T-helper 9 cell (primary cell): ENCODE measurements around the gene CNTNAP5.

Experiments used
- DNase-seq: peaks from one replicate; pipeline ENCODE4 v3.0.0-alpha.2; 2020

Gene CNTNAP5

GRCh38 chr2:124269348-124269747, 244.3 kb downstream of the CNTNAP5 start:
- no peak for DNase-seq

- no peak for DNase-seq
Observed at GRCh38 chr2:124272261-124272841, 247.3 kb downstream of the CNTNAP5 start.

GRCh38 chr2:124281541-124281940, 256.5 kb downstream of the CNTNAP5 start:
- no peak for DNase-seq

GRCh38 chr2:124283096-124283495, 258.0 kb downstream of the CNTNAP5 start:
- DNase-seq: no peak

GRCh38 chr2:124286089-124286783, 261.1 kb downstream of the CNTNAP5 start:
- DNase-seq: no peak

GRCh38 chr2:124289060-124289459, 264.0 kb downstream of the CNTNAP5 start:
- DNase-seq: no peak

- no peak for DNase-seq
Observed at GRCh38 chr2:124289615-124290014, 264.5 kb downstream of the CNTNAP5 start.

- no peak for DNase-seq
Observed at GRCh38 chr2:124296470-124296869, 271.4 kb downstream of the CNTNAP5 start.

GRCh38 chr2:124301915-124302314, 276.8 kb downstream of the CNTNAP5 start:
- no peak for DNase-seq

GRCh38 chr2:124308319-124309062, 283.4 kb downstream of the CNTNAP5 start:
- DNase-seq: no peak

- DNase-seq: no peak
Observed at GRCh38 chr2:124309563-124310138, 284.6 kb downstream of the CNTNAP5 start.

- no peak for DNase-seq
Observed at GRCh38 chr2:124310671-124311070, 285.6 kb downstream of the CNTNAP5 start.

- no peak for DNase-seq
Observed at GRCh38 chr2:124314084-124314483, 289.0 kb downstream of the CNTNAP5 start.

GRCh38 chr2:124315221-124315880, 290.3 kb downstream of the CNTNAP5 start:
- DNase-seq: no peak

- DNase-seq: no peak
Observed at GRCh38 chr2:124316133-124316532, 291.0 kb downstream of the CNTNAP5 start.

GRCh38 chr2:124316881-124317605, 292.0 kb downstream of the CNTNAP5 start:
- DNase-seq: no peak

- DNase-seq: no peak
Observed at GRCh38 chr2:124317628-124318027, 292.5 kb downstream of the CNTNAP5 start.

GRCh38 chr2:124318913-124319312, 293.8 kb downstream of the CNTNAP5 start:
- DNase-seq: no peak

GRCh38 chr2:124319577-124319976, 294.5 kb downstream of the CNTNAP5 start:
- no peak for DNase-seq

GRCh38 chr2:124320051-124320688, 295.1 kb downstream of the CNTNAP5 start:
- no peak for DNase-seq

GRCh38 chr2:124323321-124323720, 298.2 kb downstream of the CNTNAP5 start:
- no peak for DNase-seq
